HL-60 (cell line): ENCODE results near the gene GIT2.

Source experiments
- DNase-seq, 2 experiments: peaks; one replicate each; pipeline ENCODE4 v3.0.0-alpha.2; 2010 to 2020; ENCODE audit warnings: low read depth in 1 of 2, low spot score in 1 of 2
- H3K27ac ChIP-seq: fragments of 250-450 bp; sonication (Bioruptor Pico); replicated peaks from 2 replicates; pipeline ENCODE4 v1.5.1; 2020; ENCODE audit warnings: mild to moderate bottlenecking, moderate library complexity
- H3K27me3 ChIP-seq: fragments of 250-450 bp; sonication (Bioruptor Pico); 2 replicates; pipeline ENCODE4 v1.5.1; 2021; ENCODE audit warnings: mild to moderate bottlenecking, moderate library complexity; ENCODE audit not compliant: insufficient read depth, poor library complexity, severe bottlenecking
- H3K4me3 ChIP-seq: replicated peaks from 2 replicates; pipeline ENCODE4 v1.5.1; 2011; ENCODE audit warnings: mild to moderate bottlenecking, control low read depth, low read length; ENCODE audit not compliant: insufficient read depth
- CTCF ChIP-seq: IDR thresholded peaks from one replicate; pipeline ENCODE4 v1.5.1; 2011; ENCODE audit warnings: low read length, control low read depth, inconsistent platforms; ENCODE audit not compliant: insufficient read depth
- GABPA ChIP-seq: IDR thresholded peaks from 2 replicates; pipeline ENCODE4 v1.6.1; 2012; ENCODE audit warnings: low read depth
- POLR2AphosphoS5 ChIP-seq: IDR thresholded peaks from 2 replicates; pipeline ENCODE4 v1.6.1; 2012; ENCODE audit warnings: low read depth
- SPI1 ChIP-seq: IDR thresholded peaks from 2 replicates; pipeline ENCODE4 v1.6.1; 2012; ENCODE audit warnings: low read depth, mild to moderate bottlenecking, borderline replicate concordance
- TF ChIP-seq, protein P1 (sequence below): IDR thresholded peaks from 2 replicates; pipeline ENCODE4 v1.6.1; 2012; ENCODE audit warnings: low read depth; ENCODE audit not compliant: insufficient replicate concordance

GIT2 gene

DNA sequence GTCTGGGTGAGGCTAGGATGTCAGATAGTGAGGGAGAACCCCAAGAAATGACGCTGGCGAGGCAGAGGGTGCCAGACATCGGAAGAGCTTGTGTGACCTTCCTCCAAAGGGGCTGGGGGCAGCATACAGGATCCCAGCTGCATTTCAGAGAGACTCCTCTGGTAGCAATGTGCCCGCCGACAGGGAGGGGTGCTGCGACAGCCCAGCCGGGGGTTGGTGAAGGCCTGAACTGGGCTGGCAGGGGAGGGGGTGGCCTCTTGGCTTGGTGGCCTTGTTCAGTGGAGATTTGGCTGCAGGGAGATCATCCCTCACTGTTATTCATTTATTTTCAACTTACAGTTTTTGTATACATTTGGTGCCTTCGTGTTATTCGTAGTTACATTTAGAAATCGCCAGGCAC is 90.9 kb downstream of the GIT2 start:
- Histone ChIP-seq H3K27ac (no peak overlapping the region), H3K4me3 (no peak overlapping the region), H3K27me3 (no peaks in the 10 kb centered on the region)
- TF ChIP-seq CTCF: no peak
- TF ChIP-seq, protein P1, sequence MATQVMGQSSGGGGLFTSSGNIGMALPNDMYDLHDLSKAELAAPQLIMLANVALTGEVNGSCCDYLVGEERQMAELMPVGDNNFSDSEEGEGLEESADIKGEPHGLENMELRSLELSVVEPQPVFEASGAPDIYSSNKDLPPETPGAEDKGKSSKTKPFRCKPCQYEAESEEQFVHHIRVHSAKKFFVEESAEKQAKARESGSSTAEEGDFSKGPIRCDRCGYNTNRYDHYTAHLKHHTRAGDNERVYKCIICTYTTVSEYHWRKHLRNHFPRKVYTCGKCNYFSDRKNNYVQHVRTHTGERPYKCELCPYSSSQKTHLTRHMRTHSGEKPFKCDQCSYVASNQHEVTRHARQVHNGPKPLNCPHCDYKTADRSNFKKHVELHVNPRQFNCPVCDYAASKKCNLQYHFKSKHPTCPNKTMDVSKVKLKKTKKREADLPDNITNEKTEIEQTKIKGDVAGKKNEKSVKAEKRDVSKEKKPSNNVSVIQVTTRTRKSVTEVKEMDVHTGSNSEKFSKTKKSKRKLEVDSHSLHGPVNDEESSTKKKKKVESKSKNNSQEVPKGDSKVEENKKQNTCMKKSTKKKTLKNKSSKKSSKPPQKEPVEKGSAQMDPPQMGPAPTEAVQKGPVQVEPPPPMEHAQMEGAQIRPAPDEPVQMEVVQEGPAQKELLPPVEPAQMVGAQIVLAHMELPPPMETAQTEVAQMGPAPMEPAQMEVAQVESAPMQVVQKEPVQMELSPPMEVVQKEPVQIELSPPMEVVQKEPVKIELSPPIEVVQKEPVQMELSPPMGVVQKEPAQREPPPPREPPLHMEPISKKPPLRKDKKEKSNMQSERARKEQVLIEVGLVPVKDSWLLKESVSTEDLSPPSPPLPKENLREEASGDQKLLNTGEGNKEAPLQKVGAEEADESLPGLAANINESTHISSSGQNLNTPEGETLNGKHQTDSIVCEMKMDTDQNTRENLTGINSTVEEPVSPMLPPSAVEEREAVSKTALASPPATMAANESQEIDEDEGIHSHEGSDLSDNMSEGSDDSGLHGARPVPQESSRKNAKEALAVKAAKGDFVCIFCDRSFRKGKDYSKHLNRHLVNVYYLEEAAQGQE: no peak
- TF ChIP-seq SPI1: no peak
- TF ChIP-seq GABPA: no peak
- TF ChIP-seq POLR2AphosphoS5: no peak
- DNase-seq: no peak

GRCh38 chr12:109902891-109903418 is 93.2 kb downstream of the GIT2 start:
- no peak for DNase-seq
- Histone ChIP-seq H3K27me3 (no peaks in the 10 kb centered on the region), H3K27ac (no peak overlapping the region), H3K4me3 (no peak overlapping the region)
- TF ChIP-seq POLR2AphosphoS5 (no peak), CTCF (no peak), GABPA (no peak), SPI1 (no peak)
- TF ChIP-seq, protein P1: no peak

GRCh38 chr12:109900752-109901580 is 95.2 kb downstream of the GIT2 start:
- Histone ChIP-seq H3K27me3 (no peaks in the 10 kb centered on the region), H3K4me3 (peak overlapping the region; percentile 77), H3K27ac (peak overlapping the region; percentile 81)
- TF ChIP-seq, protein P1: no peak
- TF ChIP-seq CTCF (no peak), POLR2AphosphoS5 (no peak), GABPA (no peak), SPI1 (no peak)
- DNase-seq: peak in 1 of 2 experiments; percentile 9
